Measurements from ENCODE around the gene ZNF507. TPM values are rescaled to one million over a fixed set of nuclear protein-coding genes. Genes with fewer than 3 reads are reported as not detected.

Gene ZNF507
- total and polyA plus RNA-seq, 9 of the 15 experiments (the other 6 are each of a cell fraction or from before 2014, with no cell fraction given), result 2.9 to 25.0 (median 10.4) TPM

- TF ChIP-seq, protein P1, sequence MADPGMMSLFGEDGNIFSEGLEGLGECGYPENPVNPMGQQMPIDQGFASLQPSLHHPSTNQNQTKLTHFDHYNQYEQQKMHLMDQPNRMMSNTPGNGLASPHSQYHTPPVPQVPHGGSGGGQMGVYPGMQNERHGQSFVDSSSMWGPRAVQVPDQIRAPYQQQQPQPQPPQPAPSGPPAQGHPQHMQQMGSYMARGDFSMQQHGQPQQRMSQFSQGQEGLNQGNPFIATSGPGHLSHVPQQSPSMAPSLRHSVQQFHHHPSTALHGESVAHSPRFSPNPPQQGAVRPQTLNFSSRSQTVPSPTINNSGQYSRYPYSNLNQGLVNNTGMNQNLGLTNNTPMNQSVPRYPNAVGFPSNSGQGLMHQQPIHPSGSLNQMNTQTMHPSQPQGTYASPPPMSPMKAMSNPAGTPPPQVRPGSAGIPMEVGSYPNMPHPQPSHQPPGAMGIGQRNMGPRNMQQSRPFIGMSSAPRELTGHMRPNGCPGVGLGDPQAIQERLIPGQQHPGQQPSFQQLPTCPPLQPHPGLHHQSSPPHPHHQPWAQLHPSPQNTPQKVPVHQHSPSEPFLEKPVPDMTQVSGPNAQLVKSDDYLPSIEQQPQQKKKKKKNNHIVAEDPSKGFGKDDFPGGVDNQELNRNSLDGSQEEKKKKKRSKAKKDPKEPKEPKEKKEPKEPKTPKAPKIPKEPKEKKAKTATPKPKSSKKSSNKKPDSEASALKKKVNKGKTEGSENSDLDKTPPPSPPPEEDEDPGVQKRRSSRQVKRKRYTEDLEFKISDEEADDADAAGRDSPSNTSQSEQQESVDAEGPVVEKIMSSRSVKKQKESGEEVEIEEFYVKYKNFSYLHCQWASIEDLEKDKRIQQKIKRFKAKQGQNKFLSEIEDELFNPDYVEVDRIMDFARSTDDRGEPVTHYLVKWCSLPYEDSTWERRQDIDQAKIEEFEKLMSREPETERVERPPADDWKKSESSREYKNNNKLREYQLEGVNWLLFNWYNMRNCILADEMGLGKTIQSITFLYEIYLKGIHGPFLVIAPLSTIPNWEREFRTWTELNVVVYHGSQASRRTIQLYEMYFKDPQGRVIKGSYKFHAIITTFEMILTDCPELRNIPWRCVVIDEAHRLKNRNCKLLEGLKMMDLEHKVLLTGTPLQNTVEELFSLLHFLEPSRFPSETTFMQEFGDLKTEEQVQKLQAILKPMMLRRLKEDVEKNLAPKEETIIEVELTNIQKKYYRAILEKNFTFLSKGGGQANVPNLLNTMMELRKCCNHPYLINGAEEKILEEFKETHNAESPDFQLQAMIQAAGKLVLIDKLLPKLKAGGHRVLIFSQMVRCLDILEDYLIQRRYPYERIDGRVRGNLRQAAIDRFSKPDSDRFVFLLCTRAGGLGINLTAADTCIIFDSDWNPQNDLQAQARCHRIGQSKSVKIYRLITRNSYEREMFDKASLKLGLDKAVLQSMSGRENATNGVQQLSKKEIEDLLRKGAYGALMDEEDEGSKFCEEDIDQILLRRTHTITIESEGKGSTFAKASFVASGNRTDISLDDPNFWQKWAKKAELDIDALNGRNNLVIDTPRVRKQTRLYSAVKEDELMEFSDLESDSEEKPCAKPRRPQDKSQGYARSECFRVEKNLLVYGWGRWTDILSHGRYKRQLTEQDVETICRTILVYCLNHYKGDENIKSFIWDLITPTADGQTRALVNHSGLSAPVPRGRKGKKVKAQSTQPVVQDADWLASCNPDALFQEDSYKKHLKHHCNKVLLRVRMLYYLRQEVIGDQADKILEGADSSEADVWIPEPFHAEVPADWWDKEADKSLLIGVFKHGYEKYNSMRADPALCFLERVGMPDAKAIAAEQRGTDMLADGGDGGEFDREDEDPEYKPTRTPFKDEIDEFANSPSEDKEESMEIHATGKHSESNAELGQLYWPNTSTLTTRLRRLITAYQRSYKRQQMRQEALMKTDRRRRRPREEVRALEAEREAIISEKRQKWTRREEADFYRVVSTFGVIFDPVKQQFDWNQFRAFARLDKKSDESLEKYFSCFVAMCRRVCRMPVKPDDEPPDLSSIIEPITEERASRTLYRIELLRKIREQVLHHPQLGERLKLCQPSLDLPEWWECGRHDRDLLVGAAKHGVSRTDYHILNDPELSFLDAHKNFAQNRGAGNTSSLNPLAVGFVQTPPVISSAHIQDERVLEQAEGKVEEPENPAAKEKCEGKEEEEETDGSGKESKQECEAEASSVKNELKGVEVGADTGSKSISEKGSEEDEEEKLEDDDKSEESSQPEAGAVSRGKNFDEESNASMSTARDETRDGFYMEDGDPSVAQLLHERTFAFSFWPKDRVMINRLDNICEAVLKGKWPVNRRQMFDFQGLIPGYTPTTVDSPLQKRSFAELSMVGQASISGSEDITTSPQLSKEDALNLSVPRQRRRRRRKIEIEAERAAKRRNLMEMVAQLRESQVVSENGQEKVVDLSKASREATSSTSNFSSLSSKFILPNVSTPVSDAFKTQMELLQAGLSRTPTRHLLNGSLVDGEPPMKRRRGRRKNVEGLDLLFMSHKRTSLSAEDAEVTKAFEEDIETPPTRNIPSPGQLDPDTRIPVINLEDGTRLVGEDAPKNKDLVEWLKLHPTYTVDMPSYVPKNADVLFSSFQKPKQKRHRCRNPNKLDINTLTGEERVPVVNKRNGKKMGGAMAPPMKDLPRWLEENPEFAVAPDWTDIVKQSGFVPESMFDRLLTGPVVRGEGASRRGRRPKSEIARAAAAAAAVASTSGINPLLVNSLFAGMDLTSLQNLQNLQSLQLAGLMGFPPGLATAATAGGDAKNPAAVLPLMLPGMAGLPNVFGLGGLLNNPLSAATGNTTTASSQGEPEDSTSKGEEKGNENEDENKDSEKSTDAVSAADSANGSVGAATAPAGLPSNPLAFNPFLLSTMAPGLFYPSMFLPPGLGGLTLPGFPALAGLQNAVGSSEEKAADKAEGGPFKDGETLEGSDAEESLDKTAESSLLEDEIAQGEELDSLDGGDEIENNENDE (IDR thresholded peaks at IDR 0.05; ENCODE audit: low read depth, low read length), result no peak
- TF ChIP-seq E2F8 (IDR thresholded peaks at IDR 0.05; ENCODE audit: low read depth, partially characterized antibody) (no peak), OTX1 (CRISPR knock-in tag; IDR thresholded peaks at IDR 0.05) (no peak), RBM39 (optimal IDR thresholded peaks at IDR 0.05; ENCODE audit: low read depth, low read length) (no peak), RFX5 (IDR thresholded peaks at IDR 0.05; ENCODE audit: low read depth, low read length) (no peak), ZNF551 (CRISPR knock-in tag; IDR thresholded peaks at IDR 0.05) (no peak), RAD21 (CRISPR knock-in tag; conservative IDR thresholded peaks at IDR 0.05 in 1 of 2, IDR thresholded peaks at IDR 0.05 in 1 of 2) (no peak), CAMTA2 (CRISPR knock-in tag; conservative IDR thresholded peaks at IDR 0.05) (no peak), PCBP2 (IDR thresholded peaks at IDR 0.05; ENCODE audit: low read depth, low read length, poor library complexity, severe bottlenecking) (no peak)
- TF ChIP-seq, protein P2, sequence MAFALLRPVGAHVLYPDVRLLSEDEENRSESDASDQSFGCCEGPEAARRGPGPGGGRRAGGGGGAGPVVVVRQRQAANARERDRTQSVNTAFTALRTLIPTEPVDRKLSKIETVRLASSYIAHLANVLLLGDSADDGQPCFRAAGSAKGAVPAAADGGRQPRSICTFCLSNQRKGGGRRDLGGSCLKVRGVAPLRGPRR (CRISPR knock-in tag; IDR thresholded peaks at IDR 0.05), result no peak
Observed at GRCh38 chr19:32346901-32347300, 1.5 kb downstream of the ZNF507 start (continued).
